ENCODE data around the gene DUSP12.
"Not testable (repeated sequence)": the region's sequence is repeated elsewhere in the genome, so short reads cannot be mapped to it uniquely, and the experiment has no call there.

The DUSP12 gene

DNA sequence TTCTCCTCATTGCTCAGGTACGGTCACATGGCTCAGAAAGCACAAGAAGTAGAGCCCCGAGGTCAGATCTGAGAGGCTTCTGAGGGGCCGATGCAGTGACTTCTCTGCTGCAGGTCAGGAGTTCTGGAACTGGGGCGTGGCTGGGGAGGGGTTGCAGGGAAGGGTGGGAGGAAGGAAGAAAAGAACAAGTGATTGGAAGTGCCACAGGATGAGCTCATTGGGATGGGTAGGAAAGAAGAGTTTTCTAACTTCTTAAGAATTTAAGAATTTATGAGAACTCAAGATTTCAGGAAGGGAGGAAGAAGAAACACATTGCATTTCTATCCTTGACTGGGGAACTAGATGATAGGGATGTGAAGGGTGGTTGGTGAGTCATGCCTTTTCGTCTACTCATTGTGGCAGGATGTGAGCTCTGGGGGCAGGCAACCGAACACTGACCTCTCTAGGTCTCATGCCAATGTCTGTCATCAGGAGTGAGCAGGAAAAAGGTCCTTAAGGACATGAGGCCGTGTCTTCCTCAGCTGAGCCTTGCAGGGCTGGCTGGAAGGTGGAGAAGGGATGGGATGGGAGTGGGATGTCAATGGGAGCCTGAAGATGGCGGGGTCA, 27.7 kb upstream of the DUSP12 start:
- 52% methylated on average over 8 of the region's 8 CpGs for WGBS (ENCODE audit: insufficient coverage)
- POLR2A ChIA-PET = no interaction called here
- no peak overlapping the region for H3K27ac ChIP-seq (ENCODE audit: insufficient read depth in 1 of 2, low read depth in 1 of 2, low read length in 2 of 2, poor library complexity in 1 of 2, severe bottlenecking in 2 of 2)
- H3K4me1 ChIP-seq (ENCODE audit: control extremely low read depth in 1 of 4, control insufficient read depth in 4 of 4, insufficient read depth in 4 of 4, low read length in 3 of 4) = peaks cover 4 to 41% (median 15%) of the 10 kb centered on the region in 4 experiments
- no peaks in the 10 kb centered on the region for H3K36me3 ChIP-seq (ENCODE audit: control insufficient read depth in 4 of 4, insufficient read depth in 4 of 4, low read length in 3 of 4)
- H3K27me3 ChIP-seq (replicated peaks in 2 of 5; ENCODE audit: control insufficient read depth in 4 of 5, insufficient read depth in 5 of 5, low read length in 4 of 5) = peaks cover 0 to 34% (median 10%) of the 10 kb centered on the region in 5 experiments
- H3K9me3 ChIP-seq (ENCODE audit: control extremely low read depth in 1 of 5, control insufficient read depth in 4 of 5, insufficient read depth in 2 of 5, low read depth in 1 of 5, low read length in 4 of 5) = no peaks in the 10 kb centered on the region
- DNase-seq = peak; percentile 24 to 93 (median 77)
- CTCF ChIA-PET = interaction anchor here (0.9 to 2.2 kb wide), 3 partner anchors 11 to 20 kb away, joined by 3 to 14 read pairs (median 3); no protein-coding TSS in a partner anchor
- no peak overlapping the region for H3K4me3 ChIP-seq (ENCODE audit: control insufficient read depth in 1 of 7, extremely low read depth in 1 of 7, insufficient read depth in 4 of 7, low read depth in 2 of 7, low read length in 6 of 7)

DNA sequence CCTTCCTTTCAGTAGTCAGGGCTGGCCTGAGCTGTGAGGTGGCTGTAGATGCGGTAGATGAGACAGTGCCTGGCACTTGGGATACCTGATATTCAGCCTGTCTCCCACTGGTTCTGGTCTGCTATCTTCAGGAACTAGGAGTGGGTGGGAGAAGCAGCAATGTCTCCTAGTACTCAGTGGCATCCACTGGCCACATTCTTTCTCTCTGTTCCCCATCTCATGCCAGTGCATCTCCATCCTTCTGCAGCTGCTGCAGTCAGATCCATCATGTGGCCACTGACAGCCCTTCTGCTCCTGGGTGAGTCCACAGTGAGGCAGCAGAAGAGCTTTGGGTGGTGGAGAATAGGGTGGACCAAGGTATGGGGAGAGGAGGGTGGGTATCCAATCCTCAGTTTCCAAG, 27.2 kb upstream of the DUSP12 start:
- no peaks in the 10 kb centered on the region for H3K9me3 ChIP-seq (ENCODE audit: control extremely low read depth in 1 of 5, control insufficient read depth in 4 of 5, insufficient read depth in 2 of 5, low read depth in 1 of 5, low read length in 4 of 5)
- H3K4me3 ChIP-seq (ENCODE audit: control insufficient read depth in 1 of 7, extremely low read depth in 1 of 7, insufficient read depth in 4 of 7, low read depth in 2 of 7, low read length in 6 of 7) = no peak overlapping the region
- H3K36me3 ChIP-seq (ENCODE audit: control insufficient read depth in 4 of 4, insufficient read depth in 4 of 4, low read length in 3 of 4) = no peaks in the 10 kb centered on the region
- DNase-seq = peak in 1 of 3 donors; percentile 15
- H3K27ac ChIP-seq (ENCODE audit: insufficient read depth in 1 of 2, low read depth in 1 of 2, low read length in 2 of 2, poor library complexity in 1 of 2, severe bottlenecking in 2 of 2) = no peak overlapping the region
- POLR2A ChIA-PET = no interaction called here
- 100% methylated on average over 1 of the region's 1 CpG for WGBS (ENCODE audit: insufficient coverage)
- H3K27me3 ChIP-seq (replicated peaks in 2 of 5; ENCODE audit: control insufficient read depth in 4 of 5, insufficient read depth in 5 of 5, low read length in 4 of 5) = peaks cover 0 to 31% (median 10%) of the 10 kb centered on the region in 5 experiments
- H3K4me1 ChIP-seq (ENCODE audit: control extremely low read depth in 1 of 4, control insufficient read depth in 4 of 4, insufficient read depth in 4 of 4, low read length in 3 of 4) = peaks cover 4 to 45% (median 19%) of the 10 kb centered on the region in 4 experiments
- CTCF ChIA-PET = interaction anchor here (0.9 to 2.2 kb wide), 5 partner anchors 10 to 19 kb away, joined by 3 to 14 read pairs (median 4); no protein-coding TSS in a partner anchor

DNA sequence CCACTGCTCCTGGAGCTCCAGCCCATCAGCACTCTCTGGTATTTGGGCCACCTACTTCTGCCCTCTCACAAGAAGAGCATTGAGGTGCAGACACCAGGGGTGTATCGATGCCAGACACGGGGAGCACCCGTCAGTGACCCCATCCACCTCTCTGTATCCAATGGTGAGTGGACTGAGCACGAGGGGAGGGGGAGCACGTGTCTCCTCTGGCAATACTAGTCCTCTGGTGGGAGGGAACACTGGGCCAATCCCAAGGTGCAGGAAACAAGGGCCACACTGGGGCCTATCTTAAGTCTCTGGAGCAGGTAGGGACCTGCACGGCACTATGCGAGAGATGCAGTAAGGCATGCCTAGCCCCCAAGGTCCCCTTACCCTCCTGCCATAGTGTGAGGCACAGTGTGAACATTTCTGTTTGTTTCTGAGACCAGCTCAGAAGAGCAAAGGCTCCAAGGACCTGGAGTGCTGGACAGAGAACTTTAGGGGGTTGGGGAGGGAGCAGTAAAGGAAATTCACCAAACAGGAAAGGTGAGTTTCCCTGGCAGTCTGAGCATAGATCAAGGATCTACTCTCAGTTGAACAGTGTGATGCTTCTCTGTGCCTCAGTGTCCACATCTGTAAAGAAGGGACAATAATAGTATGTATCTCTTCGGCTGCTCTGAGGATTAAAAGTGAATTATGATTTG, 26.0 kb upstream of the DUSP12 start:
- H3K9me3 ChIP-seq (ENCODE audit: control extremely low read depth in 1 of 5, control insufficient read depth in 4 of 5, insufficient read depth in 2 of 5, low read depth in 1 of 5, low read length in 4 of 5) = no peaks in the 10 kb centered on the region
- H3K27me3 ChIP-seq (replicated peaks in 2 of 5; ENCODE audit: control insufficient read depth in 4 of 5, insufficient read depth in 5 of 5, low read length in 4 of 5) = peaks cover 0 to 31% (median 10%) of the 10 kb centered on the region in 5 experiments
- ChIA-PET CTCF (interaction anchor here (0.6 to 2.2 kb wide), 4 partner anchors 9 to 191 kb away, joined by 3 to 14 read pairs (median 4); no protein-coding TSS in a partner anchor), POLR2A (no interaction called here)
- no peak overlapping the region for H3K4me3 ChIP-seq (ENCODE audit: control insufficient read depth in 1 of 7, extremely low read depth in 1 of 7, insufficient read depth in 4 of 7, low read depth in 2 of 7, low read length in 6 of 7)
- peaks cover 6 to 53% (median 23%) of the 10 kb centered on the region in 4 experiments for H3K4me1 ChIP-seq (ENCODE audit: control extremely low read depth in 1 of 4, control insufficient read depth in 4 of 4, insufficient read depth in 4 of 4, low read length in 3 of 4)
- H3K36me3 ChIP-seq (ENCODE audit: control insufficient read depth in 4 of 4, insufficient read depth in 4 of 4, low read length in 3 of 4) = no peaks in the 10 kb centered on the region
- DNase-seq = no peak
- 98% methylated on average over 6 of the region's 8 CpGs for WGBS (ENCODE audit: insufficient coverage)
- no peak overlapping the region for H3K27ac ChIP-seq (ENCODE audit: insufficient read depth in 1 of 2, low read depth in 1 of 2, low read length in 2 of 2, poor library complexity in 1 of 2, severe bottlenecking in 2 of 2)

DNA sequence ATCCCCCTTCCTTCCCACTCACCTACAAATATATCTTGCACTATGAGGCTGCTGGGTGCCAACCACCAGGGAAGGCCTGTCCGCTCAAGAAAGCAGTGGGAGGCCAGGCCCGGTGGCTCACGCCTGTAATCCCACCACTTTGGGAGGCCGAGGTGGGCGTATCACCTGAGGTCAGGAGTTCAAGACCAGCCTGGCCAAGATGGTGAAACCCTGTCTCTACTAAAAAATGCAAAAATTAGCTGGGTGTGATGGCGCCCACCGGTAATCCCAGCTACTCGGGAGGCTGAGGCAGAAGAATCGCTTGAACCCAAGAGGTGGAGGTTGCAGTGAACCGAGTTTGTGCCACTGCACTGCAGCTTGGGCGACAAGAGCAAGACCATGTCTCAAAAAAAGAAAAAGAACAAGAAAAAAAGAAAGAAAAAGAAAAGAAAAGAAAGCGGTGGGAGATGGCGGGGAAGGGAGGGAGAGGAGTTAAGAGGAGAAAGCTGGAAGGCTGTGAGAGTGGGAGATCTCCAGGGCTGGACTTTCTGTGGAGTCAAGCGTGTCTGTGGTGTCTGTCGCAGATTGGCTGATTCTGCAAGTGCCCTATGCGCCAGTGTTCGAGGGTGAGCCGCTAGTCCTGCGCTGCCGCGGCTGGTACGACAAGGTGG, 24.2 kb upstream of the DUSP12 start:
- DNase-seq; H3K9me3 ChIP-seq (ENCODE audit: control extremely low read depth in 1 of 5, control insufficient read depth in 4 of 5, insufficient read depth in 2 of 5, low read depth in 1 of 5, low read length in 4 of 5); H3K36me3 ChIP-seq (ENCODE audit: control insufficient read depth in 4 of 4, insufficient read depth in 4 of 4, low read length in 3 of 4); POLR2A ChIA-PET: not testable (repeated sequence)
- H3K4me3 ChIP-seq (ENCODE audit: control insufficient read depth in 1 of 7, extremely low read depth in 1 of 7, insufficient read depth in 4 of 7, low read depth in 2 of 7, low read length in 6 of 7) = peak overlapping the region; percentile 22 to 89 (median 73)
- peaks cover 0 to 37% (median 10%) of the 10 kb centered on the region in 5 experiments for H3K27me3 ChIP-seq (replicated peaks in 2 of 5; ENCODE audit: control insufficient read depth in 4 of 5, insufficient read depth in 5 of 5, low read length in 4 of 5)
- H3K4me1 ChIP-seq (ENCODE audit: control extremely low read depth in 1 of 4, control insufficient read depth in 4 of 4, insufficient read depth in 4 of 4, low read length in 3 of 4) = peaks cover 6 to 62% (median 23%) of the 10 kb centered on the region in 4 experiments
- CTCF ChIA-PET = interaction anchor here (0.9 to 6.2 kb wide), 4 partner anchors 10 to 240 kb away, joined by 3 to 74 read pairs (median 6); partner anchors contain the start of gene DUSP12
- WGBS (ENCODE audit: insufficient coverage) = 58% methylated on average over 22 of the region's 22 CpGs
- peak overlapping the region in 1 of 2 experiments; percentile 70 for H3K27ac ChIP-seq (ENCODE audit: insufficient read depth in 1 of 2, low read depth in 1 of 2, low read length in 2 of 2, poor library complexity in 1 of 2, severe bottlenecking in 2 of 2)

DNA sequence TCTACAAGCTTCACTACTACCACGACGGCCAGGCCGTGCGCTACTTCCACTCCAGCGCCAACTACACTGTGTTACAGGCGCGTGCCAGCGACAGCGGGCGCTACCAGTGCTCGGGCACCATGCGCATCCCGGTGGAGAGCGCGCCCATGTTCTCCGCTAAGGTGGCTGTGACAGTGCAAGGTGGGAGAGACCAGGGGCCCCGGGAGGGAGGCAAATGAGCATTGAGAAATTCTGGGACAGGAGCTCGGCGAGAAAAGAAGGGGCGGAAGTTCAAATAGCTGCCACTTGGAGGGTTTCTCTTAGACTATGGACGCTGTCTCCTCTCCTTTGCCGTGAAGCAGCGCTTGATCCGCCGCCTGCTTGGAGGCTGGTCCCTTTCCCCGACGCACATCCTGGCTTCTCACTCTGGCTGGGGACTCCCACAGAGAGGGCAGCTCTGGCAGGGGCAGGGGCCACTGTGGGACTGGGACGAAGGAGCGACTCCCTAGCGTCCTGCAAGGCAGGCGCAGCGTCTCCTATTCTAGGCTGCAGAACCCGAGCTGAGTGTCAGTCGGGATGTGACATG, 23.6 kb upstream of the DUSP12 start:
- under 1% methylated on average over 25 of the region's 34 CpGs for WGBS (ENCODE audit: insufficient coverage)
- no peaks in the 10 kb centered on the region for H3K9me3 ChIP-seq (ENCODE audit: control extremely low read depth in 1 of 5, control insufficient read depth in 4 of 5, insufficient read depth in 2 of 5, low read depth in 1 of 5, low read length in 4 of 5)
- CTCF ChIA-PET = interaction anchor here (0.9 to 6.2 kb wide), 5 partner anchors 8 to 241 kb away, joined by 3 to 74 read pairs (median 5); partner anchors contain the start of gene DUSP12
- POLR2A ChIA-PET = no interaction called here
- H3K27me3 ChIP-seq (replicated peaks in 2 of 5; ENCODE audit: control insufficient read depth in 4 of 5, insufficient read depth in 5 of 5, low read length in 4 of 5) = peaks cover 0 to 40% (median 12%) of the 10 kb centered on the region in 5 experiments
- H3K36me3 ChIP-seq (ENCODE audit: control insufficient read depth in 4 of 4, insufficient read depth in 4 of 4, low read length in 3 of 4) = no peaks in the 10 kb centered on the region
- H3K4me1 ChIP-seq (ENCODE audit: control extremely low read depth in 1 of 4, control insufficient read depth in 4 of 4, insufficient read depth in 4 of 4, low read length in 3 of 4) = peaks cover 4 to 62% (median 23%) of the 10 kb centered on the region in 4 experiments
- peak overlapping the region; percentile 22 to 89 (median 73) for H3K4me3 ChIP-seq (ENCODE audit: control insufficient read depth in 1 of 7, extremely low read depth in 1 of 7, insufficient read depth in 4 of 7, low read depth in 2 of 7, low read length in 6 of 7)
- H3K27ac ChIP-seq (ENCODE audit: insufficient read depth in 1 of 2, low read depth in 1 of 2, low read length in 2 of 2, poor library complexity in 1 of 2, severe bottlenecking in 2 of 2) = peak overlapping the region in 1 of 2 experiments; percentile 70
- DNase-seq = peak; percentile 28 to 68 (median 52)

DNA sequence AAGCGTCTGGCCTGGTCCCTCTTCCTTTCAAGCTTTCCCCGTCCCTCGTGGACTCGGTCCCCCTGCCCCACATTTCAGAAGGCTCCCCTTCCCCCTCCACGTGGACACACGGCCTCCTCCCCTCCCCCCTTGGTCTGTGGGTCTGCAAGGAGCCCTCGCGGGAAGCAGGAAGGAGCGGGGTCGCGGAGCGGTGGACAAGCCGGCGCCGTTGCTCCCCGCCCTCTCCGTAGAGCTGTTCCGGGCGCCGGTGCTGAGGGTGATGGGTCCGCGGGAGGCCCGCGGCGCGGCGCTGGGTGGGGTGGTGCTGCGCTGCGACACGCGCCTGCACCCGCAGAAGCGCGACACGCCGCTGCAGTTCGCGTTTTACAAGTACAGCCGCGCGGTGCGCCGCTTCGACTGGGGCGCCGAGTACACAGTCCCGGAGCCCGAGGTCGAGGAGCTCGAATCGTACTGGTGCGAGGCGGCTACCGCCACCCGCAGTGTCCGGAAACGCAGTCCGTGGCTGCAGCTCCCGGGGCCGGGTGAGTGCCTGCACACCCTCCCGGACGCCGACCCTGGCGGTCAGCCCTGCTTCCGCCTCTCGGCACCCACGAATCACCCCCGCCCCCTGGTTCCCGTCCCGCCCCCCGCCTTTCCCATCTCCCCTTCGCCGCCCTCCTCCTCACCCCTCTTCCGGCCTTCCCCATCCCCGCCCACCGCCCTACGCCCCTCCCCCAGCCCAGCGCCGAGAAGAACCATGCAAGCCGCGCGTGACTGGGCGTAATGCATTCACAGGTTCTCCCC, 22.9 kb upstream of the DUSP12 start:
- H3K27me3 ChIP-seq (replicated peaks in 2 of 5; ENCODE audit: control insufficient read depth in 4 of 5, insufficient read depth in 5 of 5, low read length in 4 of 5) = peaks cover 0 to 42% (median 15%) of the 10 kb centered on the region in 5 experiments
- 0% methylated on average over 50 of the region's 83 CpGs for WGBS (ENCODE audit: insufficient coverage)

More for the DNA sequence above, 22.9 kb upstream of the DUSP12 start:
- Histone ChIP-seq H3K4me3 (ENCODE audit: control insufficient read depth in 1 of 7, extremely low read depth in 1 of 7, insufficient read depth in 4 of 7, low read depth in 2 of 7, low read length in 6 of 7) (peak overlapping the region; percentile 40 to 89 (median 73)), H3K4me1 (ENCODE audit: control extremely low read depth in 1 of 4, control insufficient read depth in 4 of 4, insufficient read depth in 4 of 4, low read length in 3 of 4) (peaks cover 4 to 55% (median 23%) of the 10 kb centered on the region in 4 experiments), H3K27ac (ENCODE audit: insufficient read depth in 1 of 2, low read depth in 1 of 2, low read length in 2 of 2, poor library complexity in 1 of 2, severe bottlenecking in 2 of 2) (peak overlapping the region in 1 of 2 experiments; percentile 77), H3K9me3 (ENCODE audit: control extremely low read depth in 1 of 5, control insufficient read depth in 4 of 5, insufficient read depth in 2 of 5, low read depth in 1 of 5, low read length in 4 of 5) (no peaks in the 10 kb centered on the region), H3K36me3 (ENCODE audit: control insufficient read depth in 4 of 4, insufficient read depth in 4 of 4, low read length in 3 of 4) (no peaks in the 10 kb centered on the region)
- POLR2A ChIA-PET = no interaction called here
- peak; percentile 44 to 78 (median 64) for DNase-seq
- CTCF ChIA-PET = interaction anchor here (1.0 to 6.2 kb wide), 4 partner anchors 9 to 23 kb away, joined by 3 to 74 read pairs (median 6); partner anchors contain the start of gene DUSP12
